K562 (cell line): ENCODE measurements around the gene FGFRL1. TPM values are rescaled to one million over a fixed set of nuclear protein-coding genes. Genes with fewer than 3 reads are reported as not detected.

Source experiments
- ATAC-seq: fragments of 200-7000 bp; cut with Tn5 transposase; 3 replicates; pipeline ENCODE4 v1.9.1; 2020; ENCODE audit warnings: moderate library complexity
- BruUV-seq: library from RNA; stranded (reverse); fragments of 400-500 nt; replicated peaks from 2 replicates; lab custom pipeline; 2021; lab: Mats Ljungman, UMichigan
- CTCF ChIA-PET: fragments of 300-600 bp; formaldehyde crosslinking; extraction: SDS; loops from one replicate; lab custom pipeline; 2021; ENCODE audit warnings: low intra/inter-chr PET ratio; lab: Yijun Ruan, JAX
- POLR2A ChIA-PET: fragments of 300-600, 350-650 bp; sonication (Branson Sonifier 250); formaldehyde crosslinking; extraction: SDS; loops from one replicate; lab custom pipeline; 2021; ENCODE audit warnings: antibody characterized with exemption, inconsistent platforms; lab: Yijun Ruan, JAX
- DNase-seq, 4 experiments: peaks; one replicate each; pipeline versions ENCODE4 v3.0.0 to v3.0.0-alpha.2; 2011 to 2018; ENCODE audit warnings: low spot score in 3 of 4, mixed read lengths in 3 of 4; ENCODE audit errors: extremely low read depth in 1 of 4
- FAIRE-seq: peaks from 2 replicates; lab custom pipeline; 2011; peaks lifted over from hg19 to GRCh38; lab: Jason Lieb, UNC
- H2AFZ ChIP-seq: 2 replicates; pipeline ENCODE4 v1.6.0; 2011; ENCODE audit warnings: low read depth, low read length, control low read depth, inconsistent platforms
- H3K27ac ChIP-seq: fragments of 200-600 bp; 3 replicates; pipeline ENCODE4 v1.8.0; 2011; ENCODE audit warnings: low read depth, mild to moderate bottlenecking, control low read depth, inconsistent platforms, low read length, moderate library complexity, mixed read lengths; ENCODE audit errors: extremely low read depth
- H3K27me3 ChIP-seq, 2 experiments: fragments of 300-600 bp in 1 of 2; 2 replicates in 1 of 2; 3 replicates in 1 of 2; pipeline versions ENCODE4 v1.6.0 to v1.8.0; 2011; ENCODE audit warnings: inconsistent platforms in 2 of 2, low read length in 2 of 2, mild to moderate bottlenecking in 1 of 2, mixed read lengths in 1 of 2, moderate library complexity in 1 of 2; ENCODE audit not compliant: control insufficient read depth in 2 of 2, insufficient read depth in 2 of 2
- H3K36me3 ChIP-seq: fragments of 300-600 bp; 3 replicates; pipeline ENCODE4 v1.8.0; 2011; ENCODE audit warnings: mild to moderate bottlenecking, low read length, inconsistent platforms; ENCODE audit not compliant: control insufficient read depth, insufficient read depth
- H3K4me1 ChIP-seq, 2 experiments: fragments of 200-600 bp in 1 of 2; replicated peaks in 1 of 2; 2 replicates in 1 of 2; 3 replicates in 1 of 2; pipeline versions ENCODE4 v1.5.1 to v1.8.0; 2011; ENCODE audit warnings: inconsistent platforms in 2 of 2, low read length in 2 of 2, mild to moderate bottlenecking in 1 of 2, mixed read lengths in 1 of 2, moderate library complexity in 1 of 2; ENCODE audit not compliant: control insufficient read depth in 2 of 2, insufficient read depth in 2 of 2
- H3K4me2 ChIP-seq: 2 replicates; pipeline ENCODE4 v1.6.1; 2011; ENCODE audit warnings: low read length, control low read depth, inconsistent platforms, mixed read lengths; ENCODE audit not compliant: insufficient read depth
- H3K4me3 ChIP-seq: fragments of 200-600 bp; sonication (generic), shearing (Covaris generic); 2 replicates; pipeline ENCODE4 v1.5.1; 2016; ENCODE audit warnings: control low read depth, inconsistent platforms
- H3K79me2 ChIP-seq: fragments of 200-600 bp; 3 replicates; pipeline ENCODE4 v1.8.0; 2011; ENCODE audit warnings: low read length, inconsistent platforms; ENCODE audit not compliant: control insufficient read depth, insufficient read depth
- H3K9ac ChIP-seq, 2 experiments: 2 replicates each; pipeline versions ENCODE4 v1.6.0 to v1.6.1; 2011; ENCODE audit warnings: low read depth in 2 of 2, low read length in 2 of 2, control low read depth in 1 of 2, inconsistent platforms in 1 of 2, mild to moderate bottlenecking in 1 of 2, mixed read lengths in 1 of 2; ENCODE audit not compliant: insufficient read depth in 1 of 2
- H3K9me1 ChIP-seq: one replicate; pipeline ENCODE4 v1.6.0; 2011; ENCODE audit warnings: inconsistent platforms, mild to moderate bottlenecking, low read length, moderate library complexity; ENCODE audit not compliant: control insufficient read depth, insufficient read depth
- H3K9me3 ChIP-seq: replicated peaks from 2 replicates; pipeline ENCODE4 v1.5.1; 2011; ENCODE audit warnings: low read depth, low read length, inconsistent platforms; ENCODE audit not compliant: control insufficient read depth, insufficient read depth
- H4K20me1 ChIP-seq: replicated peaks from 2 replicates; pipeline ENCODE4 v1.6.1; 2011; ENCODE audit warnings: low read length, inconsistent platforms, mixed read lengths; ENCODE audit not compliant: control insufficient read depth, insufficient read depth
- FOXK2 ChIP-seq, 2 experiments: fragments of 450-650 bp; IDR thresholded peaks in 1 of 2; conservative IDR thresholded peaks in 1 of 2; 2 replicates each; pipeline ENCODE4 v1.6.1; 2016; ENCODE audit warnings: low read depth in 2 of 2, mild to moderate bottlenecking in 1 of 2
- KAT7 ChIP-seq: sonication (generic); formaldehyde crosslinking; IDR thresholded peaks from 2 replicates; pipeline ENCODE4 v1.8.0; 2022; ENCODE audit warnings: missing genetic modification reagents, mild to moderate bottlenecking, borderline replicate concordance
- PRPF4 ChIP-seq: fragments of 200-400 bp; formaldehyde crosslinking; IDR thresholded peaks from one replicate; pipeline ENCODE4 v1.6.1; 2017; ENCODE audit warnings: low read length, low read depth, mild to moderate bottlenecking; ENCODE audit not compliant: insufficient read depth, poor library complexity, severe bottlenecking
- SRSF1 ChIP-seq: fragments of 200-400 bp; formaldehyde crosslinking; IDR thresholded peaks from 2 replicates; pipeline ENCODE4 v1.6.1; 2017; ENCODE audit warnings: mild to moderate bottlenecking, low read depth, low read length, moderate library complexity
- TCF7 ChIP-seq: sonication (generic); IDR thresholded peaks from 2 replicates; pipeline ENCODE4 v1.6.1; 2016; ENCODE audit warnings: antibody characterized with exemption, borderline replicate concordance
- ZNF785 ChIP-seq: fragments of 250-450 bp; sonication (Bioruptor Pico); IDR thresholded peaks from 2 replicates; pipeline ENCODE4 v1.4.0; 2020; ENCODE audit warnings: mild to moderate bottlenecking
- WGBS: fragments of 100-300 bp; shearing (Covaris generic); methylation state at CpG from one replicate; pipeline ENCODE4 v1.1.6; 2016; ENCODE audit warnings: low coverage, mixed read lengths; ENCODE audit not compliant: insufficient coverage; ENCODE audit errors: missing lambda C conversion rate; 5-methylcytosine and 5-hydroxymethylcytosine counted together
- in situ Hi-C: fragments of 300-500 bp; cut with MboI; formaldehyde crosslinking; loops from 4 replicates; pipeline ENCODE4 v1.15.0; 2018; ENCODE audit warnings: inconsistent platforms, mixed read lengths
- intact Hi-C: fragments of 100-400 bp; cut with micrococcal nuclease; formaldehyde crosslinking; loops from 2 replicates; pipeline ENCODE4 v1.14.2; 2022
- polyA plus RNA-seq, 8 experiments: library from polyadenylated mRNA; depleted of rRNA in 4 of 8; stranded (reverse) in 5 of 8; unstranded in 3 of 8; fragments of >200 nt; fragmentation: Nextera tagmentation in 2 of 8; fragmentation: Illumina TruSeq in 1 of 8; extraction: Ambion mirVana in 2 of 8; extraction: Trizol in 1 of 8; gene quantifications; 2 replicates each; pipeline versions ENCODE4 v1.2.1 to v1.2.3, GENCODE V29; 2011 to 2014; ENCODE audit warnings: inconsistent platforms in 1 of 8, missing spikeins in 1 of 8
- total RNA-seq, 7 experiments: library from RNA; depleted of rRNA in 6 of 7; stranded (reverse); fragments of >200 nt in 6 of 7; fragmentation: Illumina TruSeq in 2 of 7; extraction: Trizol in 2 of 7; gene quantifications; 2 replicates each; pipeline versions ENCODE4 v1.2.1 to v1.2.3, GENCODE V29; 2011 to 2021; ENCODE audit warnings: low replicate concordance in 1 of 7

FGFRL1 gene
- total and polyA plus RNA-seq, 9 of the 15 experiments (the other 6 are each of a cell fraction or from before 2014, with no cell fraction given): 0.34 to 49.9 (median 14.6) TPM

DNA sequence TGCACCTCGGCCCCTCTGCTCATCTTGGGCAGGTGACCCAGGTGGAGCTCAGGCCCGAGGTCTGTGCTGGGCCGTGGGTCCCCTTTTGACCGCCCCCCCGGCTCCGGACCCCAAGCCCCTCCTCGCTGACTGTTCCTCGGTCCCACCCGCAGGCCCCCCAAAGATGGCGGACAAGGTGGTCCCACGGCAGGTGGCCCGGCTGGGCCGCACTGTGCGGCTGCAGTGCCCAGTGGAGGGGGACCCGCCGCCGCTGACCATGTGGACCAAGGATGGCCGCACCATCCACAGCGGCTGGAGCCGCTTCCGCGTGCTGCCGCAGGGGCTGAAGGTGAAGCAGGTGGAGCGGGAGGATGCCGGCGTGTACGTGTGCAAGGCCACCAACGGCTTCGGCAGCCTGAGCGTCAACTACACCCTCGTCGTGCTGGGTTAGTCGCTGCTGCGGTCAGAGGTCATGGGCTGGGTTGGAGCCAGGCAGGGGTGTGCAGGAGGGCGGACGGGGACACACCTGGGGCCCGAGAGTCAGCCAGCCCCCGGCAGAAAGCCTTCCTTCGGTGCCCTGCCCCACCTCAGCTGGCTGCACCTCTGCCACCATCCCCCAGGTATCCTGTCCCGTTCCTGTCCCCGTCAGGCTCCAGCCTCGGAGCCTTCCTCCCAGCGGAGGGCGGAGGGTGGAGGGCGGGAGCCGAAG is 10.8 kb downstream of the FGFRL1 start:
- Histone ChIP-seq H3K9me3 (no peaks in the 10 kb centered on the region; the same call in 1 of the 2 replicates), H3K79me2 (no peaks in the 10 kb centered on the region; the same call in 2 of the 3 replicates), H3K9ac (no peak overlapping the region; a peak in 1 of 4 replicates), H3K27me3 (no peaks in the 10 kb centered on the region), H4K20me1 (peaks cover 6% of the 10 kb centered on the region; the same call in 1 of the 2 replicates), H3K9me1 (peaks cover 4% of the 10 kb centered on the region), H3K4me3 (no peak overlapping the region), H3K27ac (no peak overlapping the region), H2AFZ (no peak overlapping the region), H3K4me2 (no peak overlapping the region), H3K36me3 (peaks cover 29% of the 10 kb centered on the region; the same call in 2 of the 3 replicates), H3K4me1 (peaks cover 0 to 62% of the 10 kb centered on the region in 2 experiments; a peak in 3 of 5 replicates)
- peak in 1 of 4 experiments; percentile 12 for DNase-seq
- no TSS peak for BruUV-seq
- no peak for ATAC-seq
- ChIA-PET POLR2A (no interaction called here), CTCF (no interaction called here)
- 89% methylated on average over 21 of the region's 46 CpGs for WGBS
- FAIRE-seq: no peak
- intact Hi-C loops: no loop called here
- TF ChIP-seq KAT7 (CRISPR knock-in tag): no peak
- TF ChIP-seq FOXK2 (conservative IDR thresholded peaks at IDR 0.05 in 1 of 2, IDR thresholded peaks at IDR 0.05 in 1 of 2; ENCODE audit: low read depth in 2 of 2): no peak
- no peak for TF ChIP-seq ZNF785
- TF ChIP-seq PRPF4: no peak
- no peak for TF ChIP-seq TCF7
- no peak for TF ChIP-seq SRSF1
- in situ Hi-C loops: no loop called here
